Measurements from ENCODE around the gene TMEM88.

Gene TMEM88

DNA sequence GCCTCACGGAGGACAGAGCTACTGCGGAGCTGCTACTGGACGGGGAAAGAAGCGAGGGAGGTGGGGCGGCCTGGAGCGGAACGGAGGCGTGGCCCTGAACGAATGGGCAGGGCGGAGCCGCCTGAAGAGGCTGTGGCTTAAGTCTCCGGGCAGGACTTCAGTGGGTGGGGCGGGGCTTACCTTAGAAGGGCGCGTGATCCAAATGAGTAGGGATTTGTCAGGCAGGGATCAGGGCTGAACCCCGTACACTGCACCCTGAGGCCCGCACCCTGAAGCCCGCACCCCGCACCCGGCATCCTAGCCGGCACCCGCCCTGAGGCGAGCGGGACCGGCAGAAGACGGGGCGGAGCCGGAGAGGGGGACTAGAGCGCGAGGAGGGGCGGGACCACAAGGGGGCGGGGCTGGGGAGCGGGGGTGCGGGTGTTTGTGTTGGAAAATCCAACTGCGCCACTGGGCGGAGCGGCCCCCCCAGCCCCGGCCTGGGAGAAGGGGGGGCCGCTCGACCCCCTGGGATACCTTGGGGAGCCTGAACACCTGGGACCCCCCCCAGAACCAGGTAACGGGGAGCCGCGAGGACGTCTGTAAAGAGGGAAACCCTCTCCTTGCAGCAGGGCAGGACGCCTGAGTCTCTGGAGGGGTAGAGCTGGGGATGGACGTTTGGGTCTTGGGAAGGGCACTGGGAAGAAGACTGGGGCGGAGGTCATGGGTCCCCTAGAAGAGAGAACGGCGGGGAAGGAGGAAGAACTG lies 20.9 kb upstream of the TMEM88 start, which contains the start of gene KDM6B:
Gene KDM6B (plus strand): TSS at position 423 of the 747 bp plus-strand sequence. CDS start 11,338 bp downstream, outside the sequence.
- DNase-seq = peak; percentile 90

DNA sequence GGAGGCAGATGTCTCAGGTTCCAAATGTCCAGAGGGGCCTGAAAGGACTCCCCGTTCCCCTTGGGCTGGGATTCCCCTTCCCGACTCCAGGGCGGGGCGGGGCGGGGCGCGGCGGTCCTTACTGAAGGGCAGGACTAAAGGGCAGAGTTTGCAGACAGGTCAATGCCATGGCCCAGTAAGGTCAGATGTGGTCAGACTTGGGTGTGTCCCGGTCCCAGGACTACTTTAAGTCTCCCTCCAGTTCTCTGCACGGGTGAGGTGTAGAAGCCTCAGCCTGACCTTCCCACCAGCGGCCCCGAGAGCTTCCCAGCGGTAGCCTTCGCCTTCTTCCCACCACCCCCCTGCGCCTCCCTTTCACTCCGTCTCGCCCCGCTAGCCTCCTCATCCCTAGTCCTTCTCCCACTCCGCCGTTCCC lies 20.3 kb upstream of the TMEM88 start:
- DNase-seq = peak; percentile 83

DNA sequence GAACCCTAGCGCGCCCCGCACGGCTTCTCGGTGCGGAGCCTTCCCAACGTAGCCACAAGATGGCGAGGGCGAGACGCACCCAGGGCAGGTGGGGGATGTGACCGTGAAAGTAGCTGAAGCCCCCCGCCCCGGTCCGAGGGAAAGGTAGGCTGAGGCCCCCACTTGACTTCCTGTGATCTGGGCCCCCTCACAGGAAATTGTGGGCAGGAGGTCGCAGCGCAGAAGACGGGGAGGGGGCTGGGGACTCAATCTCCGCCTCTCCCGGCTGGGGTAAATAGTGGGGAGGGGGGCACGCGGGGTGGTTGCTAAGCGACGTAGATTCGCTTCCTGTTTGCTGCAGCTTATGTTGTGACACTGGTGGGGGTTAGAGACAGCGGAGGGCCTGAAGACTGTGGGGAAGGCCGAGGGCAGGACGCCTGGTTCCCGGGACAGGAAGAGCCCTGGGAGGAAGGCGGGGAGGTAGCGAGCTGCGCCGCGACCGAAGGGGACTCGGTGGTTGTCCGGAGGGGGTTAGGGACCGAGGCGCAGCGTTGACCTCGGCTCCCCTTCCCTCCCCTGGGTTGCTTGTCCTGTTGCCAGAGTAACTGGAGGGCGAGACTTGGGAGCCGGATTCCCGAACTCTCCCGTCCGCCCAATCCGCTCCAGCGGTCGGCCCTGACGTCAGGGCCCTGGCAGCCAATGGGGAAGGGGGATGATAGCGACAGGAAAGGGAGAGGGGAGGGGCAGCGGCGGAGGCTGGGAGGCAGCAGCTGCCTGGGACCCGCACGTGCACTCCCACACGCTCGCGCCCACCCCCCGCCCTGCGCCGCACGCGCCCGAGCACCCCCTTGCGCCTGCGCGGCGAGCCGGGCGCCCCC lies 19.7 kb upstream of the TMEM88 start:
- peak; percentile 97 for DNase-seq

DNA sequence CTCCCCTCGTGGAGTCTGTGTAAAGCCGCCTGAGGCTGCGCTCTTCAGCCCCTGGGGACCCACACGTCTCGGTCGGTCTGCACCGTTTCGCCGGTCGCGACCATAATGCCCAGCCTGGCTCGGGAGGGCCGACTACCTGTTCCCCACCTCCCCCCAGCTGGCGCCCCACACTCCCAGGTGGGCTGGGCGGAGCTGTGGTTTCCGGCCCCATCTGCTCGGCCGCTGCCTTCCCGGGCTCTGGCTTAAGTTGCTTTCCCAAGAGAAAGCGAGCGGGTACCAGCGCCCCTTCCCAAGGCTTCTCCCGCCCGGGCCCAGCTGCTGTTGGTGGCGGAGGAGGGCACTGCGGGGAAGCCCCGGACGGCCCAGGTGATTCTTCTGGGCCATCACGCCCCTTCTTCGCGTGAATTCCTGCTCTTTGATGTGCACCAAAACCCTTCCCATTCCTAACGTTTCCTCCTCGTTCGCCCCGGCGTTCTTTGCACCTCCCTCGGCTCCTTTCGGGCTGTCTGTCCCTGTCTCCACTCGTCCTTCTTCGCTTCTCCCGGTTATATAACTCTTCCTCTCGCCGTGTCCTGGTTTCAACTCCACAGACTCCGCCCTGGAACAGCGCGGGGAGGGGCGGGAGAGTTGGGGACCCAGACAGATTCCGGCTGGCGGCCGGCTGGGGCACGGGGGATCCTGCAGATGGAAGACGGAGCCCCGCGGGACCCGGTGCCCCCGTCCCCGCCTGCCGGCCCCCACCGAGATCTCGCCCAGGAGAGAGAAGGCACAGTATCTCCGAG lies 18.9 kb upstream of the TMEM88 start:
- no peak for DNase-seq

DNA sequence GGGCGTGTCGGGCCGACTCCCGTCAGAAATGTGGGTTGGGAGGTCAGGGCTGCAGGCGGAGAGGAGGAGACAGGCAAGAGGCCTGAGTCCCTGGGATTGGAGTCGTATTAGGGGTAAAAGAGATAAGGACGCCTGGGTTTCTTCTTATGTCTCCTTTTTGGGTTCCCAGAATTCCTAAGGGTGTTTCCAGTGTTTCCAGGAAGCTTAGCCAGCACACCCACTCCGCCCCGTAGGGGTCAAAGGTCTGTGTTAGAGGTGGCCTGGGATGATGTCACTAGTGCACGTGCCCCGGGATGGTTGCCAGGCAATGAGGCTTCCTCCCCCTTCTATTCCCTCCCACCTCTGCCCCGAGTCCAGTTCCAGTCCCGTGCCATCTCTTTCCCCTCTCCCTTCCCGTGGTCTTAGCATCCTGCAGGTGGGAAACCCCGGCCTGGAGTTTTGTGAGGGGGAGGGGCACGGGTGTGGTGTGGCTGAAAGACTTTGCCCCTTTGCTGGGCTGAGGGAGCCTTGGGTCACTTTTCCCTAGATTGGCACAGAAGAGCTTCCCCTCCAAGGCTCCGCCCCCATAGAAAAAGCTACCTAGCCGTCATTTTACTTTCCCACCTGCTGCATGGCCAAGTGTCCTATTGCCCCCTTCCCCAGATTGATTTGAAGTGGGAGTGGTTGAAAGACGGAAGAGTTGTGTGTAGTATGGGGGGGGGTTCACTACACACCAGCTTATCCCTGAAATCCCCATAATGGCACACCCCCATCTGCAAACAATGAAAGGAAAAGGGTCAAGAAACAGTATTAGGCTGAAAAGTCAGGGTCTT lies 18.1 kb upstream of the TMEM88 start:
- peak; percentile 87 for DNase-seq

DNA sequence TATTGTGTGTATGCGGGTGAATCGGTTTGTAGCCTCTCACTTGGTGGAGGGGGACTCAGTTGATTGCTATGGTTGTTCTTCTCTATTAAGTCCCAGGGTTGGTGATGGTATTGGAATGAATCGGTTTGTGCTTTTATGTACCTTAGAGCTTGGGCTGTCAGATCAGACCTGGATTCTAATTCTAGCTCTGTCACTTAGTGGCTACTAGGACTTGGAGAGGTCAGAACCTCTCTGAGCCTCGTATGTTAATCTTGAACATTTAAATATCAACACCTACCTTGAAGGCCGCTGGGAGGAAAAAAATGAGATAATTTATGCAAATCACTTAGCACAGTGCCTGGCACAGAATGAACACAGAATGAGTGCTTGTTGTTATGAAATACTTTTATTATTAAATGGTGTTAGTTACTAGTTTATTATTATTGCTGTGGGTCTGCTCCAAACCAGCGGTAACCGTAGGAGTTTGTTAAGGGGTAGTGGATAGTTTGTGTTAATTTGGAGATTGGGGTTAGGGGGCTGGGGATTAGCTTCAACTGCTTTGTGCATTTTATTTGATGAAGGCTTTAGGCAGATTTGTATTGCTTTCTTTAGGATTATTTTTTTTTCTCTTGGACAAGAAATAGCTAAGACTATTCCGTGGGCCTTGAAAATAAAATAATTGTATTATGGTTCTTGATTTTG lies 17.3 kb upstream of the TMEM88 start:
- no peak for DNase-seq

DNA sequence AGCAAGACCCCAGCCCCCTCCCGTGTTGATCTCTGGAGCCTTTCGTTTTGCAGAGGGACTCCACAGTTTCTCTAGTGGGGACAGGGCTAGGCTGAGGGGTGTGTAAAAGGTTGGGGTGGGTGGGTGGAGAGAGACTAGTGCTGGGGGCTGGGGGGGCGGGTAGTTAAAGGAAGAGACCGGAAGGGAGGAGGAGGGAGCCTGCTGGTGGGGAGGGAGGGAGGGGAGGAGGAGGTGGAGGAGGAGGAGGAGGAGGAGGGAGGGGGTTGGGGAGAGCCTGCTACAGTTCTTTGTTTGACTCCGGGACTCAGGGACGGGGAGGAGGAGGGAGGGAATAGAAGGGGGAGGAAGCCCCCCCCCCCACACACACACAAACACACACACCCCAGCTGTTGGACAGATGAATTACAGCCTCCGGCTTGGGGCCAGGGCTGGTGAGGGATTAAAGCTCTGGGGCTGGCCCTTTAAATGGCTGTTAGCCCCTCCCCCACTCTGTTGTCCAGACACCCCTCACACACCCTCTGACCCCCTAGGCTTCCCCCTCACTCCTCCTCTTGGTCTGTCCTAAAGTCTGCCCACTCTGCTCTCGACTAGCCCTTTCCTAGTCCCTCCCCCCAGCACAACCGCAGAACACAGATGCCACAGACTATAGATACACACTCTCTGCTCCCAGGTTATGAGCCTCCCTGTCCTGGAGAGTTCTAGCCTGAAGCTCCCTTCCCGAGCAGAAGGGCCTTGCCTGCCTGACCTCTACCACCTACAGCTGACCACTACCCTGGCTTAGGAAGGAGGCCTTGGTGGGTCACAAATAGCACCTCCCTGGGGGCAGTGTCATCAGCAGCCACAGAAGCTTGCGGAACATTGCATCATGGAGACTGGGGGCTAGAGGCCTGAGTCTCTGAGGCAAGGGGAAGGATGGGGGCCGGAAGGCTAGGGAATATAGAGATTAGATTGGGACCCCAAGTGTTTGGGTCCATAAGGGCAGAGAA lies 16.5 kb upstream of the TMEM88 start:
- DNase-seq = peak; percentile 54

DNA sequence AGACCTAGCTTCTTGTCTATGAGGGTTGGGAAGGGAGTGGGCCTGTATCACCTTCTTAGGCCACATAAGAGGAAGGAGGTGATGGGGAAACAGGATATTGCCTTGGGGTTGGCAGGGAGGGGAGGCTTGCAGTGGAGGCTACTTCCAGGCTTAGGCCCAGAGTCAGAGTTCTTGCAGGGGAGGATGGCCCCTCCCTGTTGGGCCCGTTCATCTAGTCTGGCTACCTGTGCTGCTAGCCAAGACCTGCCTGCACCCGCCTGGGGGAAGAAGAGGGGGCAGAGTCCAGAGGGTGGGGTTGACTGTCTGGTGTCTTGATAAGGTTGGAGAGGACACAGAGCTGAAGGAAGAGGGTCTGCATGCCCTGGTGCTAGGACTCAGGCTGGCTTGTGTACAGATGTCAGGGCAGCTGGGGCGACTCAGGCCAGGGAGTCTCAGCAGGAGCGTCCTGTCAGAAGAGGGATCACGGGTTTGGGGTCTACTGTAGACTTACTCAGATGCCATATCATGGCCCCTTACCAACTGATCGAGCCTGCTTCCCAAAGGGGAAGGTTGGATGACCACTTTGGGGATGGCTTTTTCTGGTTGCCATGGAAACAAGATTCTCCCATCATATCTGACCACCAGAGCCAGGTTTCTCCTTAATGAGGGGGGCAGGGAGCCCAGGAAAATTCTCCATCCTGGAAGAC lies 15.5 kb upstream of the TMEM88 start:
- DNase-seq = peak; percentile 39

DNA sequence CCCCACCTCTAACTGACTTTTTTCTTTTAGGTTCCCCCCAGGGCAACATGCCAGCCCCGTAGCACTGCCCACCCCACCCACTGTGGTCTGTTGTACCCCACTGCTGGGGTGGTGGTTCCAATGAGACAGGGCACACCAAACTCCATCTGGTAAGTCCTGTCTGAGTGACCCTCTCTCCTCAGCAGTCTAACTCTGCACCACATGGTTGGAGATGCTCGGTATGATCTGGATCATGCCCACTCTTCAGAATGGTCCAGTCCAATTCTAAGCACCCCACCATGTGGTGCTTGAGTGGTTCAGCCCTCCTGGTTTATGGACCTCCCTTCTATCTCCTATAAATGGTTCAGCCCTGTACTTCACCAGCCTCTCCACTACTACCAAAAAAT lies 15.0 kb upstream of the TMEM88 start:
- peak; percentile 30 for DNase-seq

DNA sequence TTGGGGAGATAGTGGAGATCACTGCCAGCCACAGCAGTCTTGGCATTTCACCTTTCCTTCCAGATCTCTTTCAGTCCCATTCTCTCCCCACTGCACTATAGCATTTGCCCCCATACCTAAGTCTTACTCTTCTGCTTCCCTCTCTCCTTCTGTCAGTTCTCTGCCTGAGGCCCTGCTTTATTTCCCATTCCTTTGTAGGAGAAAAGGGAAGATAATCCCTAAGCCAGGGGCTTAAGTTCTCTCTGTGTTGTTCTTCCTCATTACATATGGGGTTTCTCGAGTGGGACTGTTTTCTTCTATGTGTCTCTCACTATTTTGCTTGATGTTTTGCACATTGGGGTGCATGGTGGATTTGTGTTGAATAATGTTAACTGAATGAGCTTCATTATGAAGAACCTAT lies 14.4 kb upstream of the TMEM88 start:
- DNase-seq = no peak

DNA sequence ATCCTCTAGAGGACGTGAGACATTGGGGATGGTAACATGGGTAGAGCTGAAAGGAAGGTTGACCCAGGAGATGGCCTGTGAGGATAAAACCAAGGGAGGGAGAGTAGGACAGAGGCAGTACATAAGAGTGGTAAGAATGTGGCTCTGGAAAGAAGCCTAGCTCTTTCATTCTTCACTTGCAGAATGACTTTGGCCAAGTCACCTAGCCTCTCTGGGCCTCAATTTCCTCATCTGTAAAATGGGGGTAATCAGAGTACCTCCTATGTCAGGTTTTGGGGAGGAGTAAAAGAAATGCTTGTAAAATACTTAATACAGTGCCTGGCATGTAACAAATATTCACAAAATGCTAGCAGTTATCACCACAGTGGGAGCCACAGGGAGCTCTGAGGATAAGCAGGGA lies 14.0 kb upstream of the TMEM88 start:
- no peak for DNase-seq

DNA sequence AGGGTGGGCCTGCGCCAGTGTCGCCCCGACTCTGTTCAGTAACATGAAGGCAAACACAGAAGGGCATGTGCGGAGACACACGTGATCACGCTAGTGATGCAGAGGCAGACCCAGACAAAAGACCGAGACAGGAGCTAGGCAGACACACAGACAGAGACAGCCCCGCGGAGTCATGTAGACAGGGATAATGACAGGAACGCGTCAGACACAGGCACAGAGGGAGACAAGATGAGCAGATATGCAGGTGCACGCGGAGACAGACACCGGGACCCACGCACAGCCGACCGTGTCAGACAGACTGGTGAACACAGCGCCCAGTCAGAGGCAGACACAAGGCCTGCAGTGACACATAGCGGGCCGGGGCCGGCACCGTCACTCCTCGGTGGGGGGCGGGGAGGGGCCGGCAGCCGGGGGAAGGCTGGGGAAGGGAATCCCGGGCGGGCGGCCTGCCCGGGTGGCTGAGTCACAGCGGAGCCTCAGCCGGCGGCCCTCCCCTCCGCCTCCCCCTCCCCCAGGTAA lies 13.4 kb upstream of the TMEM88 start:
- peak; percentile 96 for DNase-seq

DNA sequence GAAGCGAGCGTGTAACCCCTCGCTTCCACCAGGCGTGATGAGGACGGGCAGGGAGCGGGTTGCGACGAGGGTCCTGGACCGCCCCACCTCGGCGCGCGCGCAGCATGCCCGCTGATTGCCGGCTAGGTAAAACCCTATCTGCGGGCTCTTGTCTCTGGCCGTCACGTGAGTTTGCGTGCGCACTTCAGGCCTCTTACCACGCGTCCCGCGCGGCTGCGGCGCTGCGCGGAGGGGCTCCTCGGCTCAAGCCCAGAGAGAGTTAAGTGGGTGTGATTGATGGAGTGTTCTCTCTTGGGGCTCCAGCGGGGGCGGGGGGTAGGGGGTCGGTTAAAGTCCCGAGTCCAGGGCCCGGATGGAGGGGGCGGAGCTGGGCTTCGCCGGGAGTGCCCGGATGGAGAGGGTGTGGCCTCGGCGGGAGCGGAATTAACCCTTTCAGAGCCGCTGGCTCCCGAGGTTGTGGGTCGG lies 12.9 kb upstream of the TMEM88 start:
- peak; percentile 85 for DNase-seq

DNA sequence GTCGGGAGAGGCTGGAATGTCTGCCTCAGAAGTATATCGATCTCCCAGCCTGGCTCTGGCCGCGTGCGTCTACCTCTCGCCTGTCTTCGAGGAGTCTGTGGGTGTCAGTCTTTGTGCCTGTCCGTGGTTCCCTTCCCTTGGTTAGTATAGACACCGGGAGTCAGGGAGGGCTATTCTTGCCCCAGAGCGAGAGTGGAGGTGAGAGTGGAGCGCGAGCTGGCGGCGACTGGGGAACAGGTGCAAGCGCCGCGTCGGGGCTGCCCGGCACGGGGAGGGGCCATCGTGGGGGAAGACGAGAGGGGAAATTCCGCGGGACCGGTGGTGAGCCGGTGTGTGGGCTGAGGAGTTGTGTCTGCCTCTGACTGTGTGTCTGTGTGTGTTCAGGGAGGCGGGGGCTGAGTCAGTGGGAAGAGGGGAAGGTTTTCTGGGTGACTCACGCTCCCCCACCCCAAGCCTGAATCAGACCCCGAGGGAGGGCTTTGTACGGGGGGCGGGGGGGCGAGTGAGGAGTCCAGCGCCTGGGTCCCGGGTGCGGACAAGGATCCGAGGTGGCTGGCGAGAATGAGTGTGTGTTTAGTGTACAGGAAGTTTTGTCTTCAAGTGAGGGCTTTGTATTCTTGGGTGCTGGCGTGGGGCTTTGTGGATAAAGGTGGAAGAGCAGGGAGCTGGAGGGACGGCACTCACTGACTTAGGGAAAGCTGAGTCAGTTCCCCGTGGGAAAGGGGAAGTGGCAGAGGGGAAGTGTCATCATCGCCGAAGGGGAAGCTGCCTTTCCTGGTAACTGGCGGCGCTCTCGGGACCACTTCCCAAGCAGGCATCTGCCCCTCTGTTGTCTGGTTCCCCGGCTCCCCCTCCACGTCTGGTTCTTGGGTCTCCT lies 12.2 kb upstream of the TMEM88 start:
- DNase-seq = peak; percentile 99

DNA sequence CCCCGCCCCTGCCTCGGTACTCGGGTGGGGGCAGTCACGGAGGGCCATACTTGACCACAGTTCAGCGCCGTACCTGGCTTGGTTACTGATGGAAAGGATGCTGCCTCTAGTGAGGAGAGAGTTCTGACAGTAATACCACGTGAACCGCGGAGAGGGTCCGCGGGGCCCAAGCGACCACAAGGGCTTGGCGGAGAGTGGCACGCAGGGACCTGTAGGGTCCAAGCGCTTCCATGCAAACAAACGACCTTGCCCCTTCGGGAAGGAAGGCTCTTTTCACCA lies 11.7 kb upstream of the TMEM88 start:
- no peak for DNase-seq

DNA sequence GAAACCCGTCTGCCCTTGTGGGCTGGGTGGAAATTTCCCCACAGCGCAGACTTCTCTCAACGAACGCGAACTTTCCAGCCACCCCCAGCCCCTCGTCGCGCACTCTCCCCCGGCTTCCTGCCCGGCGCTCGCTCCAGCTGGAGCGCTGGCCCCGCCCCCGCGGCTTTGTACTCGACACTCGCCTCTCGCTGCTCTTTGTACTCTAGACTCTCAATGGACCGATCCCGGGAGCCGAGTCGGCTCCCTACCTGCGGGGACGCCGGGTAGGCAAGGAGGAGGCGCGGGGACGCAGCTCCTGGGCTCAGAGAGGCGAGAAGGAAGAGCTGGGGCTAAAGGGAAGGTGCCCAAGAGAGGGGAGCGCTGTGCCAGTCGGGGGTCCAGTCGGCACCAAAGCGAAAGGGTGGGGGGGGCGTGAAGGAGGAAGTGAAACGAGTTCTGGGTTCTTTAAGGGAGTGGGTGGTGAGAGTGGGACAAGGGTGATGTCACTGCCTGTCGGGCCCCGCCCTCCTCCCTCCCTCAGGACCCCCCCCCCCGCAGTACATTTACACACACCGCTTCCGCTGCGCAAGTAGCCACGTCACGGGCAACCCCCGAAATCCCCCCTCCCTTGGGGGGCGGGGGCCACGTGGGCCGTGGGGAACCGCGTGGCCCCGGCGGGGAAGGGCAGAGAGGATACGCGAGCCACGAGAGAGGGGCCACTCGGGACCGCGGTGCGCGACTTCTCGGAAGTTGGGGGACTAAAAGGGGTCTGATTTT lies 11.2 kb upstream of the TMEM88 start:
- DNase-seq = peak; percentile 96

DNA sequence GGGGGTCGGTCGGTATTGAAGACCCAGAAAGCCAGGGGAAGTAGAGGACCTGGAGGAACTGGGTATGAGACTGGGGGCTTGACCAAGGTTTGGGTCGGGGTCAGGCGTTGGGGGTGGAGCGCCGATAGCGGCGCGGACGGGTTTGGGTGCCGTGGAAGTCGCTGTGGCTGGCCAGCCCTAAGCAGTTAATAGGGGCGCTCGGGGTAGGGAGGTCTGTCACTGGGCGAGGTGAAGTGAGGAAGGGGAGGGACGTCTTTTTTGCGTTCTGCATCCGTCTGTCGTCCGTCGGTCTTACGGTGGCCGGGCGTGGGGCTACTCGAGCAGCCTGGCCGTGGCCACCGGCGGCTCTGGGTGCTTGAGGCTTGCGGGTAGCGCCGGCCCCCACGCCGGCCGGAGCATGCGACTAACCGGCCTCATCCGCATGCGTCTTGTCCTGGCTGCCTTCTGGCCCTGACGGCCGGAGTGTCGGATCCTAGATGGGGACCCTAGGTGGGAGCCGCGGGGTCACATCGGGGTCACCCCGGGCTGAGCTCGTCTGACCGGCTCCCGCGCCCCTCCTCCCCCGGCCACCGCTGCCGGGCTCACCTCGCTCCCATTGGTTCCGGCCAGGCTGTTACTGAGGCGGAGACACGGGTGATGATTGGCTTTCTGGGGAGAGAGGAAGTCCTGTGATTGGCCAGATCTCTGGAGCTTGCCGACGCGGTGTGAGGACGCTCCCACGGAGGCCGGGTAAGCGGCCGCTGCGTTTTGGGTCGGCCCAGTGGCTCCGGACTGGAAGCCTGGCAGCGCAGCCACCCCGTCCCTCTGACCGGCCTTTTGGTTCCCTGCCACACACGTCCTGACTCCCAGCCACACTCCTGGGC lies 10.3 kb upstream of the TMEM88 start:
- peak; percentile 92 for DNase-seq
